Activated B cell treated with CpG ODN at 0.5 μM for 24 hours (primary cell): ENCODE results near the gene ASPDH. TPM values are rescaled to one million over a fixed set of nuclear protein-coding genes. Genes with fewer than 3 reads are reported as not detected.
A peak's percentile ranks its signal among the peaks of the same experiment; 100 is the strongest.

ENCODE experiments used
- ATAC-seq: fragments of 200-7000 bp; cut with Tn5 transposase; one replicate; pipeline ENCODE4 v1.10.0; 2021; ENCODE audit warnings: low read depth, mild to moderate bottlenecking, moderate library complexity
- CTCF ChIA-PET: fragments of 350-600 bp; sonication (Branson Sonifier 250); formaldehyde crosslinking; loops from one replicate; lab custom pipeline; 2021; ENCODE audit warnings: antibody characterized with exemption; lab: Charles Lee
- POLR2A ChIA-PET: fragments of 350-600 bp; sonication (Branson Sonifier 250); formaldehyde crosslinking; loops from one replicate; lab custom pipeline; 2021; ENCODE audit warnings: antibody characterized with exemption; lab: Charles Lee
- DNase-seq: peaks from one replicate; pipeline ENCODE4 v3.0.0; 2022
- H3K27ac Mint-ChIP-seq: one replicate; pipeline ENCODE4 v1.8.0; 2020; ENCODE audit warnings: mixed read lengths
- H3K27me3 Mint-ChIP-seq: one replicate; pipeline ENCODE4 v1.8.0; 2021; ENCODE audit warnings: mixed read lengths
- H3K36me3 Mint-ChIP-seq: one replicate; pipeline ENCODE4 v1.8.0; 2021; ENCODE audit warnings: low read depth, mixed read lengths
- H3K4me1 Mint-ChIP-seq: one replicate; pipeline ENCODE4 v1.8.0; 2021; ENCODE audit warnings: mixed read lengths
- H3K4me3 Mint-ChIP-seq: one replicate; pipeline ENCODE4 v1.8.0; 2020; ENCODE audit warnings: mild to moderate bottlenecking, mixed read lengths
- H3K9me3 Mint-ChIP-seq: one replicate; pipeline ENCODE4 v1.8.0; 2020; ENCODE audit warnings: mixed read lengths
- CTCF ChIP-seq: fragments of 200-600 bp; IDR thresholded peaks from one replicate; pipeline ENCODE4 v1.8.0; 2022; ENCODE audit warnings: antibody characterized with exemption, mild to moderate bottlenecking
- intact Hi-C: fragments of 100-400 bp; cut with micrococcal nuclease; formaldehyde crosslinking; loops from one replicate; pipeline ENCODE4 v1.15.1; 2024
- total RNA-seq: library from RNA; stranded (reverse); gene quantifications from 2 replicates; pipeline ENCODE4 v1.2.3, GENCODE V29; 2022

Gene ASPDH
- total RNA-seq, 1 donor from 2014 or later = not detected

GRCh38 chr19:50558039-50558438 lies 44.3 kb upstream of the ASPDH start:
- H3K9me3 Mint-ChIP-seq = no peaks in the 10 kb centered on the region
- H3K4me1 Mint-ChIP-seq = peaks cover 7% of the 10 kb centered on the region
- no peaks in the 10 kb centered on the region for H3K36me3 Mint-ChIP-seq
- intact Hi-C loops = no loop called here
- no peak overlapping the region for H3K27ac Mint-ChIP-seq
- no peak for DNase-seq
- ChIA-PET CTCF (no interaction called here), POLR2A (no interaction called here)
- H3K4me3 Mint-ChIP-seq = no peak overlapping the region
- no peak for TF ChIP-seq CTCF
- H3K27me3 Mint-ChIP-seq = peaks cover 52% of the 10 kb centered on the region
- ATAC-seq = no peak

- DNase-seq (no peak), ATAC-seq (no peak)
- H3K4me1 Mint-ChIP-seq = peaks cover 10% of the 10 kb centered on the region
- H3K27ac Mint-ChIP-seq = no peak overlapping the region
- H3K36me3 Mint-ChIP-seq = no peaks in the 10 kb centered on the region
- peaks cover 54% of the 10 kb centered on the region for H3K27me3 Mint-ChIP-seq
- CTCF ChIA-PET = interaction anchor here (0.7 to 2.1 kb wide), 4 partner anchors 57 to 228 kb away, joined by 3 to 6 read pairs (median 5); partner anchors contain the start of gene KCNC3
- no peak for TF ChIP-seq CTCF
- H3K9me3 Mint-ChIP-seq = no peaks in the 10 kb centered on the region
- H3K4me3 Mint-ChIP-seq = no peak overlapping the region
- intact Hi-C loops = no loop called here
- POLR2A ChIA-PET = interaction anchor here (1.0 kb wide), 2 partner anchors 139 to 200 kb away, joined by 3 read pairs; no protein-coding TSS in a partner anchor
Observed at GRCh38 chr19:50557009-50557613, 43.4 kb upstream of the ASPDH start.

GRCh38 chr19:50556282-50557008 lies 42.7 kb upstream of the ASPDH start:
- intact Hi-C loops = no loop called here
- ChIA-PET POLR2A (interaction anchor here (1.0 kb wide), 2 partner anchors 138 to 200 kb away, joined by 3 read pairs; no protein-coding TSS in a partner anchor), CTCF (interaction anchor here (0.6 to 2.1 kb wide), 8 partner anchors 16 to 228 kb away, joined by 3 to 6 read pairs (median 4); partner anchors contain the start of gene KCNC3)
- H3K4me3 Mint-ChIP-seq = peak overlapping the region; percentile 84
- no peaks in the 10 kb centered on the region for H3K9me3 Mint-ChIP-seq
- no peaks in the 10 kb centered on the region for H3K36me3 Mint-ChIP-seq
- peak; percentile 61 for DNase-seq
- ATAC-seq = peak; percentile 81
- no peak overlapping the region for H3K27ac Mint-ChIP-seq
- H3K27me3 Mint-ChIP-seq = peaks cover 57% of the 10 kb centered on the region
- TF ChIP-seq CTCF = peak; percentile 71
- H3K4me1 Mint-ChIP-seq = peaks cover 11% of the 10 kb centered on the region

GRCh38 chr19:50555450-50556281 lies 42.0 kb upstream of the ASPDH start:
- POLR2A ChIA-PET = interaction anchor here (1.0 kb wide), 2 partner anchors 137 to 199 kb away, joined by 3 read pairs; no protein-coding TSS in a partner anchor
- DNase-seq = no peak
- ATAC-seq = no peak
- H3K27ac Mint-ChIP-seq = no peak overlapping the region
- no peak overlapping the region for H3K4me3 Mint-ChIP-seq
- H3K9me3 Mint-ChIP-seq = no peaks in the 10 kb centered on the region
- intact Hi-C loops = no loop called here
- no peaks in the 10 kb centered on the region for H3K36me3 Mint-ChIP-seq
- H3K4me1 Mint-ChIP-seq = peaks cover 11% of the 10 kb centered on the region
- TF ChIP-seq CTCF = no peak
- CTCF ChIA-PET = interaction anchor here (0.6 to 2.1 kb wide), 7 partner anchors 17 to 227 kb away, joined by 3 to 6 read pairs (median 4); partner anchors contain the start of gene KCNC3
- H3K27me3 Mint-ChIP-seq = peaks cover 56% of the 10 kb centered on the region
